Astrocyte (in vitro differentiated cells and primary cell): ENCODE data around the gene VWA1. TPM values are rescaled to one million over a fixed set of nuclear protein-coding genes. Genes with fewer than 3 reads are reported as not detected.
"Not testable (repeated sequence)": the region's sequence is repeated elsewhere in the genome, so short reads cannot be mapped to it uniquely, and the experiment has no call there.

Experiments used
- DNase-seq: peaks from one replicate; pipeline ENCODE4 v3.0.0-alpha.2; 2010; ENCODE audit warnings: low read depth
- FAIRE-seq: peaks from 2 replicates; lab custom pipeline; 2011; peaks lifted over from hg19 to GRCh38; lab: Jason Lieb, UNC
- H2AFZ ChIP-seq: 2 replicates; pipeline ENCODE4 v1.6.0; 2012; ENCODE audit warnings: low read depth, low read length, inconsistent platforms
- H3K27ac ChIP-seq: 2 replicates; pipeline ENCODE4 v1.5.1; 2011; ENCODE audit warnings: low read depth, low read length, inconsistent platforms
- H3K27me3 ChIP-seq: 2 replicates; pipeline ENCODE4 v1.6.0; 2011; ENCODE audit warnings: low read length, inconsistent platforms; ENCODE audit not compliant: insufficient read depth
- H3K36me3 ChIP-seq: 2 replicates; pipeline ENCODE4 v1.5.1; 2011; ENCODE audit warnings: low read length, inconsistent platforms; ENCODE audit not compliant: insufficient read depth
- H3K4me1 ChIP-seq: 2 replicates; pipeline ENCODE4 v1.5.1; 2011; ENCODE audit warnings: low read length, inconsistent platforms; ENCODE audit not compliant: insufficient read depth
- H3K4me2 ChIP-seq: 2 replicates; pipeline ENCODE4 v1.6.0; 2012; ENCODE audit warnings: low read length, inconsistent platforms
- H3K4me3 ChIP-seq: 2 replicates; pipeline ENCODE4 v1.5.1; 2011; ENCODE audit warnings: low read depth, mild to moderate bottlenecking, low read length, inconsistent platforms; ENCODE audit not compliant: insufficient read depth
- H3K79me2 ChIP-seq: 2 replicates; pipeline ENCODE4 v1.6.0; 2012; ENCODE audit warnings: mild to moderate bottlenecking, low read length, inconsistent platforms; ENCODE audit not compliant: insufficient read depth
- H3K9ac ChIP-seq: 2 replicates; pipeline ENCODE4 v1.6.0; 2012; ENCODE audit warnings: mild to moderate bottlenecking, low read length, inconsistent platforms
- H3K9me3 ChIP-seq: 2 replicates; pipeline ENCODE4 v1.5.1; 2012; ENCODE audit warnings: low read depth, mild to moderate bottlenecking, low read length, inconsistent platforms; ENCODE audit not compliant: insufficient read depth
- H4K20me1 ChIP-seq: 2 replicates; pipeline ENCODE4 v1.6.0; 2012; ENCODE audit warnings: low read length, inconsistent platforms; ENCODE audit not compliant: insufficient read depth
- H3K27ac Mint-ChIP-seq: one replicate; pipeline ENCODE4 v1.8.0; 2021; ENCODE audit warnings: mild to moderate bottlenecking, mixed read lengths; ENCODE audit not compliant: unreplicated experiment
- H3K27me3 Mint-ChIP-seq: one replicate; pipeline ENCODE4 v1.8.0; 2021; ENCODE audit warnings: low read depth, mixed read lengths; ENCODE audit not compliant: unreplicated experiment
- H3K36me3 Mint-ChIP-seq: one replicate; pipeline ENCODE4 v1.8.0; 2021; ENCODE audit warnings: low read depth, mixed read lengths; ENCODE audit not compliant: unreplicated experiment
- H3K4me1 Mint-ChIP-seq: one replicate; pipeline ENCODE4 v1.8.0; 2021; ENCODE audit warnings: low read depth, mixed read lengths; ENCODE audit not compliant: unreplicated experiment
- H3K4me3 Mint-ChIP-seq: one replicate; pipeline ENCODE4 v1.8.0; 2021; ENCODE audit warnings: mild to moderate bottlenecking, moderate library complexity, mixed read lengths; ENCODE audit not compliant: unreplicated experiment
- H3K9me3 Mint-ChIP-seq: one replicate; pipeline ENCODE4 v1.8.0; 2021; ENCODE audit warnings: mild to moderate bottlenecking, mixed read lengths; ENCODE audit not compliant: unreplicated experiment
- EZH2 ChIP-seq: IDR thresholded peaks from 2 replicates; pipeline ENCODE4 v1.6.1; 2012; ENCODE audit warnings: mild to moderate bottlenecking, low read length, inconsistent platforms; ENCODE audit not compliant: insufficient read depth
- total RNA-seq: library from RNA; stranded (reverse); gene quantifications from 2 replicates; pipeline ENCODE4 v1.2.1, GENCODE V29; 2021
- TF ChIP-seq, protein P1 (sequence below): IDR thresholded peaks from 2 replicates; pipeline ENCODE4 v1.5.1; 2011; ENCODE audit warnings: low read depth, mild to moderate bottlenecking, inconsistent platforms, low read length, moderate library complexity; ENCODE audit not compliant: insufficient read depth

Gene VWA1
- total RNA-seq, 1 donor from 2014 or later: 60.4 TPM

DNA sequence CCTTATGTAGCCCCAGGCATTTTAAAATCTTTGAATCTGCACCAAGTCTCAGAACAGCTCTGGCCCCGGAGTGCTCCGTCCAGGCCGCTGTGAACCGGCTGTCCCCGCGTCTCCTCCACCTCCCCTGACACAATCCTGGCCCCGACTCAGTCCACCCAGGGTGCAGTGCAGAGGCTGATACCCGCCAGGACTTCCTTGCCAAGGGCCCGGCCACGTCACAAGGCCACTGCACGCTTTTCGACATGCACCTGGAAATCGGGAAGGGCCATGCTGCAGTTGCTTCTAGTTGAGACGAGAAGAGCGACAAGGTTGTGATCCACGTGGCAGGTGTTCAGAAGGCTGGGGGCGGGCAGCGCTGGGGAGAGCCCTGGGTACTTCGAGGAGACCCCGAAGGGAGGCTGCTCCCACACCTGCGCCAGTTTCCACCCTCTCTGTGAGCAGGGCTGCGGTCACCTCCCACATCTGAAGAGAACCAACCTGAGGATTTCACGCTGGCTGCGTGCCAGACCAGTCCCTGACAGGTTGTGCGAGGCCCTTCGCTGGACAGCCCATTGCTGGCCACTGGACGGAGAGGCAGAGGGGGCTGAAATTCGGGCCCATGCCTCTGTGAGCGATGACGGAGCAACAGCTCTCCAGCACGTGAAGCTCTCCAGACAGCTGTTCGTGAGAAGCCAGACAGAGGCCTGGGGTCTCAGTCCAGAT lies 6.7 kb downstream of the VWA1 start:
- no peaks in the 10 kb centered on the region for H3K9me3 Mint-ChIP-seq
- H3K27me3 ChIP-seq: no peaks in the 10 kb centered on the region
- H3K4me1 ChIP-seq: no peaks in the 10 kb centered on the region
- H3K9ac ChIP-seq: no peak overlapping the region
- peaks cover 5% of the 10 kb centered on the region for H3K4me1 Mint-ChIP-seq
- peak overlapping the region; percentile 26 for H3K27ac Mint-ChIP-seq
- no peaks in the 10 kb centered on the region for H3K9me3 ChIP-seq
- no peak overlapping the region for H3K4me2 ChIP-seq
- no peak overlapping the region for H2AFZ ChIP-seq
- TF ChIP-seq, protein P1, sequence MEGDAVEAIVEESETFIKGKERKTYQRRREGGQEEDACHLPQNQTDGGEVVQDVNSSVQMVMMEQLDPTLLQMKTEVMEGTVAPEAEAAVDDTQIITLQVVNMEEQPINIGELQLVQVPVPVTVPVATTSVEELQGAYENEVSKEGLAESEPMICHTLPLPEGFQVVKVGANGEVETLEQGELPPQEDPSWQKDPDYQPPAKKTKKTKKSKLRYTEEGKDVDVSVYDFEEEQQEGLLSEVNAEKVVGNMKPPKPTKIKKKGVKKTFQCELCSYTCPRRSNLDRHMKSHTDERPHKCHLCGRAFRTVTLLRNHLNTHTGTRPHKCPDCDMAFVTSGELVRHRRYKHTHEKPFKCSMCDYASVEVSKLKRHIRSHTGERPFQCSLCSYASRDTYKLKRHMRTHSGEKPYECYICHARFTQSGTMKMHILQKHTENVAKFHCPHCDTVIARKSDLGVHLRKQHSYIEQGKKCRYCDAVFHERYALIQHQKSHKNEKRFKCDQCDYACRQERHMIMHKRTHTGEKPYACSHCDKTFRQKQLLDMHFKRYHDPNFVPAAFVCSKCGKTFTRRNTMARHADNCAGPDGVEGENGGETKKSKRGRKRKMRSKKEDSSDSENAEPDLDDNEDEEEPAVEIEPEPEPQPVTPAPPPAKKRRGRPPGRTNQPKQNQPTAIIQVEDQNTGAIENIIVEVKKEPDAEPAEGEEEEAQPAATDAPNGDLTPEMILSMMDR: no peak
- TF ChIP-seq EZH2: no peak
- H3K27ac ChIP-seq: no peak overlapping the region
- no peaks in the 10 kb centered on the region for H3K79me2 ChIP-seq
- H4K20me1 ChIP-seq: no peaks in the 10 kb centered on the region
- no peak overlapping the region for H3K4me3 Mint-ChIP-seq
- FAIRE-seq: no peak
- H3K27me3 Mint-ChIP-seq: no peaks in the 10 kb centered on the region
- no peak overlapping the region for H3K4me3 ChIP-seq
- no peaks in the 10 kb centered on the region for H3K36me3 Mint-ChIP-seq
- no peaks in the 10 kb centered on the region for H3K36me3 ChIP-seq
- no peak for DNase-seq

DNA sequence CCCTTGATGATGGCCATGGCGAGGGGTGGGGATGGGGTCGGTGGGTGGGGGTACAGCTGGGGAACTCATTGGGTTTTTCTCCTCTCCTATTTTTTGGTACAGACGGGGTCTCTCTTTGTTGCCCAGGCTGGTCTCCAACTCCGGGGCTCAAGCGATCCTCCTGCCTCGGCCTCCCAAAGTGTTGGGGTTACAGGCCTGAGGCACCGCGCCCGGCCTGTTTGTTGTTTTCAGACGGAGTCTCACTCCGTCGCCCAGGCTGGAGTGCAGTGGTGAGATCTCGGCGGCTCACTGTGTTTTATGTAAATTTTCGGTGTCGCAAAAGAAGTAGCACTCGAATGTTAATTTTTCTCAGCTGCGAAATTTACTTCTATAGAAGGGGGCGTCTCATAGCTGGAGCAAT lies 11.1 kb downstream of the VWA1 start:
- not testable (repeated sequence) for H3K4me1 ChIP-seq, H3K4me1 Mint-ChIP-seq, H3K36me3 Mint-ChIP-seq, FAIRE-seq, H3K79me2 ChIP-seq, H3K27ac ChIP-seq, DNase-seq, H3K4me3 Mint-ChIP-seq, H3K9ac ChIP-seq, H4K20me1 ChIP-seq, H3K36me3 ChIP-seq, H3K27ac Mint-ChIP-seq, H3K4me3 ChIP-seq, H3K9me3 Mint-ChIP-seq, H3K27me3 ChIP-seq, H3K9me3 ChIP-seq, H3K4me2 ChIP-seq, H2AFZ ChIP-seq
- peaks cover 19% of the 10 kb centered on the region for H3K27me3 Mint-ChIP-seq

DNA sequence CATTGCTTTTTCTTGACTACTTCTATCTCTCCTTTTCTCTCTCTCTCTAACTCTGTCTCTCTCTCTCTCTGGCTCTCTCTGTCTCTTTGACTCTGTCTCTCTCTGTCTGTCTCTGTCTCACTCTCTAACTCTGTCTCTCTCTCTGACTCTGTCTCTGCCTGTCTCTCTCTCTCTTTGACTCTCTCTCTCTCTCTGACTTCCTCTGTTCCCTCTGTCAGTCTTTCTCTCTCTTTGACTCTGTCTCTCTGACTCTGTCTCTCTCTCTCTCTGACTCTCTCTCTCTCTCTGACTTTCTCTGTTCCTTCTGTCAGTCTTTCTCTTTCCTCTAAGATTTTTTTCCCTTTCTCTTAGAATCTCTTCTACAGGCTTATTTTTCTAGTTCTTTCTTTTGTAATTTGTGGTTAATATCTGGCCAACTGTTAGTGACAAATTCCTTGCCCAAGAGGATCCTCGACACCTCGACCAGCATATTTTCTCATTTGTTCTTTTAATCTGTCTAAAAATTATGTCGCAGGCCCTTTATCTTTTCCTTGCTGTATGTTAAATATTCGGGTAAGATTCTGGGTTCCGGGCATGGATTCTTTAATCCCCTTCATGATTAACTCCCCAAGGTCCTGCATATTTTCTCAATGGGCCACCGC lies 13.7 kb downstream of the VWA1 start, which contains the start of gene ATAD3C:
TSS of gene ATAD3C (plus strand) at position 591 of the 641 bp plus-strand sequence. CDS start 995 bp downstream, outside the sequence.
- no peak for DNase-seq
- peaks cover 19% of the 10 kb centered on the region for H3K27me3 Mint-ChIP-seq
- H3K4me1 ChIP-seq: no peaks in the 10 kb centered on the region

DNA sequence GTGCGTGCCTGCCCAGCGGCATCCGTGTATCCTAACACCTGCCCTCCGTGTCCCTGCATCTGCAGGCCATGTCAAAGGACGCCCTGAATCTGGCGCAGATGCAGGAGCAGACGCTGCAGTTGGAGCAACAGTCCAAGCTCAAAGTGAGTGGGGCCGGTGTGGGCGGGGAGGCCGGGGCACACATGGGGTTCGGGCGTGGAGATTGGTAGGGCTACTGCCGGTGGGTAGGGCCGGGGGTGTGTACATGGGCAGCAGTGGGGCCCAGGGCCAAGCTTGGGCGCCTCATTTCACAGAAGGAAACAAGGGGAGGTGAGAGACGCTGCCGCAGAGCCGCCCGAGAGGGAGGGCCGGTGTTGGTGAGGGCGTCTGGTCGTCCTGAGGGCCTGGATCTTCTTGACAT lies 15.1 kb downstream of the VWA1 start:
- H3K27ac Mint-ChIP-seq, H2AFZ ChIP-seq, H3K4me3 Mint-ChIP-seq, H3K4me1 ChIP-seq, H3K36me3 Mint-ChIP-seq, H3K4me1 Mint-ChIP-seq, H3K4me3 ChIP-seq, FAIRE-seq, H3K27me3 ChIP-seq, H3K36me3 ChIP-seq, H3K27ac ChIP-seq, H3K4me2 ChIP-seq, H4K20me1 ChIP-seq, H3K9me3 ChIP-seq, H3K9ac ChIP-seq, DNase-seq, H3K79me2 ChIP-seq, H3K9me3 Mint-ChIP-seq: not testable (repeated sequence)
- peaks cover 19% of the 10 kb centered on the region for H3K27me3 Mint-ChIP-seq

More for the DNA sequence above, 13.7 kb downstream of the VWA1 start, which contains the start of gene ATAD3C:
- Histone ChIP-seq H3K9me3 (no peaks in the 10 kb centered on the region), H2AFZ (no peak within 1 kb of the TSS), H4K20me1 (no peaks in the 10 kb centered on the region), H3K27me3 (no peaks in the 10 kb centered on the region), H3K27ac (no peak within 1 kb of the TSS), H3K36me3 (no peaks in the 10 kb centered on the region), H3K4me2 (no peak within 1 kb of the TSS), H3K9ac (no peak within 1 kb of the TSS), H3K79me2 (no peaks in the 10 kb centered on the region), H3K4me3 (no peak within 1 kb of the TSS)
- no peak for FAIRE-seq
- Mint-ChIP-seq H3K4me3 (peak within 1 kb of the TSS; percentile 34), H3K9me3 (no peaks in the 10 kb centered on the region), H3K36me3 (no peaks in the 10 kb centered on the region), H3K27ac (no peak within 1 kb of the TSS), H3K4me1 (no peaks in the 10 kb centered on the region)
- TF ChIP-seq, protein P1: no peak
